ENCODE measurements around the gene A3GALT2.

DNA sequence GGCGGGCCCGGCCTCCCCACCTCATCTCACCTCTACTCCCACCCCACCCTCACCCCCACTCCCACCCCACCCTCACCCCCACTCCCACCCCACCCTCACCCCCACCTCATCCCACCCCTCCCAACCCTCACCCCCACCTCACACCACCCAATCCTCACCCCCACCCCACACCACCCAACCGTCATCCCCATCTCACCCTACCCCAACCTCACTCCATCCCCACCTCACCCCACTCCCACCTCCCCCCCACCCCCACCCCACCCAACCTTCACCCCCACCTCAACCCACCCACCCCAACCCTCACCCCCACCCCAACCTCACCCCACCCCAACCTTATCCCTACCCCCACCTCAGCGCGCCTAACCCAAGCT lies 13.4 kb downstream of the A3GALT2 start:
- TF ChIP-seq CTCF (IDR thresholded peaks at IDR 0.05): no peak
- TF ChIP-seq RFX5 (IDR thresholded peaks at IDR 0.05; ENCODE audit: low read length): no peak
- TF ChIP-seq TEAD4 (IDR thresholded peaks at IDR 0.05; ENCODE audit: borderline replicate concordance, insufficient read depth): no peak
- TF ChIP-seq RCOR1 (IDR thresholded peaks at IDR 0.05; ENCODE audit: low read length): no peak
- no peak for TF ChIP-seq EP300 (IDR thresholded peaks at IDR 0.05; ENCODE audit: borderline replicate concordance in 1 of 2, low read depth in 1 of 2, low read length in 1 of 2)
- TF ChIP-seq FOXJ3 (CRISPR knock-in tag; IDR thresholded peaks at IDR 0.05): no peak
- no peak for TF ChIP-seq RXRA (IDR thresholded peaks at IDR 0.05; ENCODE audit: borderline replicate concordance, low read depth)
- no peak for TF ChIP-seq FOXM1 (IDR thresholded peaks at IDR 0.05; ENCODE audit: low read depth)
- TF ChIP-seq POLR2AphosphoS5 (IDR thresholded peaks at IDR 0.05; ENCODE audit: low read depth, low read length): no peak
- no peak for TF ChIP-seq EZH2phosphoT487 (IDR thresholded peaks at IDR 0.05; ENCODE audit: borderline replicate concordance, low read depth)
- TF ChIP-seq YY1 (IDR thresholded peaks at IDR 0.05; ENCODE audit: low read depth): no peak

Measured in SK-N-SH (cell line).